HG03439 (cell line): ENCODE data around the gene MEX3A.
"Not testable (repeated sequence)": the region's sequence is repeated elsewhere in the genome, so short reads cannot be mapped to it uniquely, and the experiment has no call there.

Source experiments
- ATAC-seq: cut with Tn5 transposase; IDR thresholded peaks from one replicate; pipeline ENCODE4 v1.9.1; 2021; ENCODE audit warnings: mild to moderate bottlenecking, moderate library complexity; ENCODE audit not compliant: unreplicated experiment

The MEX3A gene

DNA sequence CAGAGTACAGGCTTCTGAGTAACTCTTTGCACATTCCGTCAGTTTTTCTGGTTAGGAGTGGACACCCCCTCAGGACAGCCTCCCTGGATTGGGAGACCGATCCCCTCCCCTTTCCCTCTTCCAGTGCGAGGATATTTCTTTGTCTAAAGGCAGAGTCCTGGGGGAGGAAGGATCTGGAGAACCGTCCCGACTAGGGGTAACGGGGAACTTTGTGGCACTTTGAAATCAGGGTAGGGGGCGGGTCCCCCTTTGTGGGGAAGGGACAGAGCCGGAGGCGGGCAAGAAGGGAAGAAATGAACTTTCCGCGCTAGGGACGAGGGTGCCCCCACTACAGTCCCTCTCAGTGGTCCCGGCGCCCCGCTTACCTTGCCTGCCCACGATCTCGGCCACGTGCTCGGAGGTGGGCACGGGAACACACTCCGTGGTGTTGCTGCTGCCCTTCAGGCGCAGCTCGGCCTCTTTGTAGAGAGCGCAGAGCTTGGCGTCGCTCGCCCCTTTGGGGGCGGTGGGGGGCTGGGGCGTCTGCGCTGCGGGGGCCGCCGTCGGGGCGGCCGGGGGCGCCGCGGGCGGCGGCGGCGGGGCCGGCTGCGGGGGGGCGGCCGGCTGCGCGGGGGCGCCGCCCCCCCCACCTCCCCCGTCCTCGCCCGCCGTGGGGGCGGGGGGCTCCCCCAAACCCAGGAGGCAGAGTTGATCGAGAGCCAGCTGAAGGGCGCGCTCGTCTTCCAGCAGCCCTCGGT lies 917 bp downstream of the MEX3A start:
- ATAC-seq = no peak

DNA sequence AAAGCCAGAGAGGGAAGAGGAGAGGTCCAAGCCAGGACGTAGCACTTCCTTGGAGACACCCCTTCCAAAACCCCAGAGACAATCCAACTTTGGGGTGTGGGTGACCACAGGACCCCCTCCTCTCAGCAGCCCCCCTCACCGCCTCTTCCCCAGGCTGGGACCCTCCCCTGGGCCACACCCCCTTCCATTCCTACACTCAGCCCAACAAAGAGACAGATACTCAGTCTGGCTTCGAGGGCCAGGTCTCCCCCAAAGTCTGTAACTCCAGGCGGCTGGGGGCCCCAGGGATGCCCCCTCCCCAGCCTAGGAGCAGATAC lies 1.4 kb downstream of the MEX3A start:
- no peak for ATAC-seq

DNA sequence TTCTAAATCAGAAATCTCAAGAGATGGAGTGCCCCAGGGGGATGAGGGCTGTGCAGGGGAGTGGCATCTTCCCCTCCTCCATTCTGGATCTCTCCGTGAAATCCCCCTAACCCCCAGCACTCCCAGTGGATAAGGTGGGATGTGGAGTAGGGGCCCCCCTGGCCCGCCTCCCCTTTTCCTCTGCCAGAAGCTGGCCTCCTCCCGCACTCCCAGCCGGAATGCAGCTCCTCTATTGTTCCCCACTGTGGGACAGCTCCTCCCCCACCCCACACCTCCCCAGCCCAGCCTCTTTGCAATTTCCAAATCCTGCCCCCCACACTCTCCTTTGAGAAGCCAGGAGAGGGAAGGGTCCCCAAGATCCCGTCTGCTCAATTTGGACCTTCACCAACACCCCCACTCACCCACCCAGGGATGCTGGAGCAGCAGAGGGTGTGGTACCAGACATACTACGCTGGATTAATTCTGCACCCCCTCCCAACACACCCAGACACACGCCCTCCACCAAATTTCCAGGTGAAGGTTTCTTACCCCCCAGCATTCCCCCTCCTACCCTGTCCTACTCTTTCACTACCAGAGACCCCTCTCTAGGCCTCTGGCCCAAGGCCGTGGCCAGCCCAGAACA lies 1.9 kb downstream of the MEX3A start:
- no peak for ATAC-seq

DNA sequence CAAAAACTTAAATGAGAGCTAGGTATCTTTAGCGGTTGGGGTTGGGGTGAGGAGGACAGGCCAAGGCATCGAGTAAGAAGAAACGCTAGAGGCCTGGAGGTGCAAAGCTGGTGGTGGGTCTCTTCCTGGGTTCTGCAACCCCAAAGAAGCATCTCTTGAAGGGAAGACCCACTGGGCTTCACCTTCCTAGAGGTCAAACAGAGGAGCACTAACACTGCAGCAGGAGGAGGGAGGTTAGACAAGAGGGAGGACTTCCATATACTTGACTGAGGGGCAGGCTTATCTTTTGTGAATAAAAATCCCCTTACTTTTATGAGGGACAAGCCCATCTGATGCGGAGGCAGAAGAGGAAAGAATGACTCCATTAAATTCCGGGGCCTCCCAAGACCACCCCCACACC lies 2.5 kb downstream of the MEX3A start:
- no peak for ATAC-seq

- ATAC-seq = no peak
Measured at GRCh38 chr1:156078728-156079127, 3.5 kb downstream of the MEX3A start.

DNA sequence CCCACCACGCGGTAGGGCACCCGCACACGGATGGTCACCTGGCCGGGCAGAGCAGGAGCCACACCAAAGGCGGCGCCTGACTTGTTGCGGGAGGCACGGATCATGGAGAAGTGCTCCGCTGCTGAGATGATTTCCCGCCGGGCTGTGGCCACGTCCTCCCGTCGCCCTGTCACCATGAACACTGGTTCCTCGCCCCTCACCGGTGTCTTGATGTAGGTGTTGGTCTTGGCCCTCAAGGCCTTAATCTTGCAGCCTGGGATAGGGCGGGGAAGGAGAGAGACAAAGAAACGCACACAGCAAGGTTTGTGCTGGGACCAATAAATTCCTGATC lies 4.9 kb downstream of the MEX3A start:
- ATAC-seq = no peak

DNA sequence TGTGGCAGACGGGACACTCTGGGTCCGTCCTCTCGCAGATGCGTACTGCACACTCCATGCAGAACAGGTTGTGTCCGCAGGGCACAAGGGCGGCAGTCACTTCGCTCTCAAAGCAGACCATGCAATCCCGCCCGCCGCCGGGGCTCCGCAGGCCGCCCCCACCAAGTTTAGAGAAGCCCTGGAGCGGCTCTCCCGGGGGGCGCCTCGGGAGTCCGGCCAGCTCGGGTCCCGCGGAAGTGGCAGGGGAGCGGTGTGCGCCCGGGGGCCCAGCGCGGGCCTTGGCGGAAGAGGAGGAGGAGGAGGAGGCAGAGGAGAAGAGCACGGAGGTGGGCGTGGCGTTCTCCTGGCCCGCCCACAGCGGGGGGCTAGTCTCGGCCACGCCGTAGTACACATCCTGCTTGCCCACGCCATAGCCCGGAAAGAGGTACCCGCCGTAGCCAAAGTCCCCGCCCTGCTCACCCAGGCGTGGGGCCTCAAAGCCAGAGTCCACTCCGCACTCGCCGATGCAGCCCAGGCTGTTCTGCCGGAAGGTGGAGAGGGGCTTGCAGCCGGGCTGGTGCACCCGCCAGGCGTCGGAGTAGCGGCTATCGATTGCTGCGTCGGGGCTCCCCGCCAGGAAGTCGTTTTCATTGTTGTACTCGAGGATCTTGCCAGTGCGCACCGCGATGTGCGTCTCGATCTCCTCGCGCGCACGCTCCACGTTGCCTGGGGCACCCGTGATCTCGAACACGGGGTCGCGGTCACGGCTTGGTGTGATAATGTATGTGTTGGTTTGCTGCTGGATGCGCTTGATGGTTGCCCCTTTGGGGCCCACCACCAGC lies 5.4 kb downstream of the MEX3A start:
- no peak for ATAC-seq

DNA sequence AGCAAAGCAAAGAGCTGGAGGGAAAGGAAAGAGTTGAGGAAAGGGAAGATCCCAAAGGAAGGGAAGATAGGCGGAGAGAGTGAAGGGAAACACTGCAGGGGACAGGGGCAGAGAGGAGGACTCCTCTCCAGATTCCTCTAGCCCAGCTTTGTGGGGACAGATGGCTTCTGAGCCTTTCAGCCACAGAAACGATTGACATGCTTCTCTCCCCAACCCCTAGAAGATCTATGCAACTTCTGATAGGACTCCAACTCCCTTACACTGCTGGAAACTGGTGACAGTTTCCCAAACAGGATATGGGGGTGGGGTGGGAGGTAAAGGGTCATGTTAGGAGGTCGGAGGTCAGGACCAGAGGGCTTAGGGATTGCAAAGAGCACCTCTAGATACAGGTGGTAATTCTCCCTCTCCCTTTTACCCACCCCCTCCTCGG lies 6.5 kb downstream of the MEX3A start:
- no peak for ATAC-seq

DNA sequence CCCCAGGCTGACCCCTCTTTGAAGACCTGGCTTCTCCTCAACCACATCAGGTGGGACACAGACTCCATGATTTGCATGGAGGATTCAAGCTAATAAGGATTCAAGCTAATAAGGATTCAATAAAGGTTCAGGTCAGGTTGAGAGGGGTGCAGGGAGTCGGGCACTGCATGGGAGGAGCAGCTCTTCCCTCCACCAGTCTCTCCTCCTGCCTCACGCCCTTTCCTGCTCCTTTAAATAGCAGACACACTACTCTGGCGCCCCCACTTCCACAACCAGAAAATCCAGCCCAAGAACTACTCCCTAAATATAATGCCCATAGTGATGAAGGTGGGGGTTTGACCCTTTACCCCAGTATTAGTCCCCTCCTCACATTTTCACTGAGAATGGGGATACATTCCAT lies 7.1 kb downstream of the MEX3A start:
- ATAC-seq = no peak

- ATAC-seq = no peak
Measured at GRCh38 chr1:156074661-156075060, 7.6 kb downstream of the MEX3A start.

DNA sequence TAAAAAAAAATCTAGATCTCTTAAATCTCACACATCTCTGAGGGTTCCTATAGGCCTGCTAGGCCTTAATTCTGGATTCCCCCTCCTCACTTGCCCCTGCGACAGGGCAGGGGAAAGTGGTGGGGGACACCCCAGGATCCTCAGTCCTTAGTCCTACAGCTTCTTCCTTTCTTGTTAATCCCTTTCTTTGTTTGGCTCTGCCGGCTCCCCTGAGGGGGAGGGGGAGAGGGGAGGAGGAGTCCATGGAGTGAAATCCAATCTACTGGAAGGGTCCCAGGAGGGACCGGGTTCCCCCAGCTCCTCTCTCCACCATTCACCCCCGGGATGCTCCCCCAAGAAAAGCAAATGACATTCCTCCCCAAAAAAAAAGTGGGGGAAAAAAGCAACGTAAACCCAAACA lies 8.5 kb downstream of the MEX3A start:
- no peak for ATAC-seq

DNA sequence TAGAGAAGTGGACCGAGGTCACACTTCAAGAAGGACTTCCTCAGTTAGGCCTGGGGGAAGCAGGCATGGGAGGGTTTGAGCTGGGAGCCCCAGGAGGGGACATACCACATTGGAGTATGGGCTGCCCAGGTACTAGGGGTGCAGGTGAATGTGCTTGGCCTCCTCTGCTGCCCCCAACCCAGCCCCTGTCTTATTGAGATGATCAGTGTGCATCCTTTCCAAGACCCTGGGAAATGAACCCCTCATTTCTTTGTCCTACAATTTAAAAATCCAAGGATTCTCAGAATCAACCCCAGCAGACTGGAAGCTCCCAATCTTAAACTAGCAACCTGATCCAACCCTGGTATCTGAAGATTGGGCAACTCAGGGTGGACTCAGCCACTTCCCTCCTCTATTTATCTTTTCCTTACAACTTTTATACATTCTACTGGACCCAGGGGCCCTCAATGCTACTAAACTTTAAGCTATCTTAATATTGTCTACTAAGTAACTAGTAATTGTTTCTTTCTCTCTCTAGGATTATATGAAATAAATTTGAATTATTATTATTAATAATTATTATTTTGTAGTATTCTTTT lies 9.1 kb downstream of the MEX3A start:
- no peak for ATAC-seq

DNA sequence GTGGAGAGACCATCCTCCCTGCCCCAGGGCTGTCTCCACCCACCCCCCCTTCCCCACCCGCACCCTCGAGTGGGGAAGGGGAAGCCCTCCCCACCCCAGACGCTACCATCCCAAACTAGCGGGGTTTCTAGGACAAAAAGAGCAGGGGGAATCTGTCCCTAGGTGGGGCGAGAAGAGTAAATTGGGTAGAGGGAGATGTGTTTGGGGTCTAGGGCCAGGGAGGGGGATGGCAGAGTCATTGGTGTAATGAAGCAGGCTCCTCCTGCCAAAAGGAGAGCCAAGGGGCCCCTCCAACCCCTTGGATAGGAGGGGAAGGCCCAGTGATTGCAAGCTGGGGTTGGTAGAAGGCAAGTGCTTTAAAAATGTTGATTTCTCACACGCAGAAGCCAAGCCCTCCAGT lies 10.0 kb downstream of the MEX3A start:
- ATAC-seq = no peak

DNA sequence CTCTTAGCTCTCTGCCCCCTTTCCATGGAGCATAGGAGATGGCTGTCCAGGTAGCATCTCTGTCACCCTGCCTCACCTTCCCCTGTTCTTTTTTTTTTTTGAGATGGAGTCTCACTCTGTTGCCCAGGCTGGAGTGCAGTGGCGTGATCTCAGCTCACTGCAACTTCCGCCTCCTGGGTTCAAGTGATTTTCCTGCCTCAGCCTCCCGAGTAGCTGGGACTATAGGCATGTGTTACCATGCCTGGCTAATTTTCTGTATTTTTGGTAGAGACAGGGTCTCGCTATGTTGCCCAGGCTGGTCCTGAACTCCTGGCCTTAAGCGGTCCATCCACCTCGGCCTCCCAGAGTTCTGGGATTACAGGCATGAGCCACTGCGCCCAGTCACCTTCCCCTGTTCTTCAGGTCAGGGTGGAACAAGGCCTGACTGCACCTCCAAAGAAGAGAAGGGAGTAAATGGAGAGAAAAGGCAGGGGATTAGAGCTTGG lies 10.9 kb downstream of the MEX3A start:
- not testable (repeated sequence) for ATAC-seq

- no peak for ATAC-seq
Measured at GRCh38 chr1:156070548-156070947, 11.7 kb downstream of the MEX3A start.

DNA sequence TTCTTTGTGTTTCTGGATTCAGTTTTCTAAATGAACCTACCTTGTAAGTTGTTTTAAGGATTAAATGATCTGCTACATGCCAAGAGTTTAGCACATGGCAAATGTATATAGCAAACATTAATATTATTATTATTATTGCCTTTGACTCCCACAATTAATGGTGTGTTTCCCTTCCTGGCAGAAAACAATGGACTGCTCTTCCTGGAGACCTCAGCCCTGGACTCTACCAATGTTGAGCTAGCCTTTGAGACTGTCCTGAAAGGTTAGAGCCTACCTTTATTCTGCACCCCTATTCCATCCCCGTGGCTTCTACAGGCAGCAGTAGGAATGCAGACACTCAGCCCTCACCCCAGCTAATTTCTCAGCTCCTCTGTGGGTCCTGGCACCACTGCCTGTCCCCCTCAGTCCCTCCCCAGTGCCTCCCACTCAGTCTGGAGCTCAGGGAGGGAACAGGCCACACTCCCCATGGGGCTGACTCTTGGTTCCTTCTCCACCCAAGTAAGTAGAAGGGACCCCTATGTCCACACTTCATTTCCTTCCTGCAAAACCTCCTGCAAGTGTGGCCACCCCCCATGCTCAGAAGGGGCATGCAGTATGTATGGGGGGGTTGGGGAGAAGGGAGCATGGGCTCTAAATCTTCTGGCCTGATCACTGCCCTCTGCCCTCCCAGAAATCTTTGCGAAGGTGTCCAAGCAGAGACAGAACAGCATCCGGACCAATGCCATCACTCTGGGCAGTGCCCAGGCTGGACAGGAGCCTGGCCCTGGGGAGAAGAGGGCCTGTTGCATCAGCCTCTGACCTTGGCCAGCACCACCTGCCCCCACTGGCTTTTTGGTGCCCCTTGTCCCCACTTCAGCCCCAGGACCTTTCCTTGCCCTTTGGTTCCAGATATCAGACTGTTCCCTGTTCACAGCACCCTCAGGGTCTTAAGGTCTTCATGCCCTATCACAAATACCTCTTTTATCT lies 12.5 kb downstream of the MEX3A start:
- ATAC-seq = no peak

DNA sequence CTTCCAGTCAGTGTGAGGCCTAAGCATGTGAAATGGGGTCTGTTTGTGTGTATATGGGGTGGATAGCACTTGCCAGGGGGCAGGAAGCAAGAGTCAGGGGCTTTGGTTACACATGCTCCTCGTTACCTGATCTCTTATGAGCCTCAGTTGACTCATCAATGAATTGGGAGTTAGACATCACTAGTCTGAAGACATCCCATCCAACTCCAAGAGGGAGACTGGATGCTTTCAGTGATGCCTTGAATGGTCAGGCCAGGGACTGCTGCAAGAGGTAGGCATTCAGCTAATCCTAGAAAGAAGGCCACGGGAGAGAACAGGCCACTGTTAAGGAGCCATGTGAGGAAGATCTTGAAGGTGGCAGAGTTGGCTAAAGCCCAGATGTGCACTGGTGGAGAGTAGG lies 15.0 kb downstream of the MEX3A start:
- ATAC-seq = no peak

DNA sequence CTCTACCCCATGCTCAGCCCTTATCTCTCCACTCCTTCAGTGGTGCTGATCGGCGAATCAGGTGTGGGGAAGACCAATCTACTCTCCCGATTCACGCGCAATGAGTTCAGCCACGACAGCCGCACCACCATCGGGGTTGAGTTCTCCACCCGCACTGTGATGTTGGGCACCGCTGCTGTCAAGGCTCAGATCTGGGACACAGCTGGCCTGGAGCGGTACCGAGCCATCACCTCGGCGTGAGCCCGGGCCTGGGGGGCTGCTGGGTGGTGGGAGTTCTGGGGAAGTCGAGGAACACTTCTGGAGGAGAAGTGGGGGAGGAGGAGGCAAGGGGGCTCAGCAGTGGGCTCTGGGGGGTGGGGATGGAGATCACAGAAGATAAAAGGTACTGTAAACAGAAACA lies 16.4 kb downstream of the MEX3A start:
- ATAC-seq = no peak

GRCh38 chr1:156065212-156065611 lies 17.1 kb downstream of the MEX3A start:
- no peak for ATAC-seq

GRCh38 chr1:156064615-156065014 lies 17.6 kb downstream of the MEX3A start:
- no peak for ATAC-seq

- no peak for ATAC-seq
Measured at GRCh38 chr1:156063997-156064285, 18.3 kb downstream of the MEX3A start.
